Mesenchymal stem cell (in vitro differentiated cells and primary cell): Measurements from ENCODE around the gene AURKA.
A peak's percentile ranks its signal among the peaks of the same experiment; 100 is the strongest.

Experiments used
- DNase-seq: peaks from one replicate; pipeline ENCODE4 v3.0.0-alpha.2; 2013
- H2AFZ ChIP-seq: one replicate; pipeline ENCODE4 v1.6.1; 2013; ENCODE audit warnings: low read depth, mild to moderate bottlenecking, control low read depth, inconsistent platforms, low read length, moderate library complexity
- H2AK5ac ChIP-seq: 2 replicates; pipeline ENCODE4 v1.6.1; 2013; ENCODE audit warnings: low read length, moderate library complexity, mild to moderate bottlenecking, inconsistent platforms; ENCODE audit not compliant: severe bottlenecking
- H2BK120ac ChIP-seq: one replicate; pipeline ENCODE4 v1.6.1; 2013; ENCODE audit warnings: low read depth, mild to moderate bottlenecking, inconsistent platforms, low read length, moderate library complexity
- H2BK12ac ChIP-seq, 2 experiments: one replicate each; pipeline ENCODE4 v1.6.1; 2013; ENCODE audit warnings: inconsistent platforms in 2 of 2, low read length in 2 of 2, mild to moderate bottlenecking in 2 of 2, moderate library complexity in 2 of 2, control low read depth in 1 of 2
- H2BK15ac ChIP-seq: one replicate; pipeline ENCODE4 v1.6.1; 2013; ENCODE audit warnings: mild to moderate bottlenecking, low read depth, inconsistent platforms; ENCODE audit not compliant: poor library complexity, severe bottlenecking
- H2BK5ac ChIP-seq: 2 replicates; pipeline ENCODE4 v1.6.1; 2013; ENCODE audit warnings: low read depth, mild to moderate bottlenecking, low read length, control low read depth, inconsistent platforms; ENCODE audit not compliant: poor library complexity, severe bottlenecking
- H3K14ac ChIP-seq, 2 experiments: one replicate each; pipeline ENCODE4 v1.6.1; 2013; ENCODE audit warnings: inconsistent platforms in 2 of 2, low read length in 2 of 2, control low read depth in 1 of 2, mild to moderate bottlenecking in 1 of 2, moderate library complexity in 1 of 2
- H3K18ac ChIP-seq, 2 experiments: one replicate each; pipeline ENCODE4 v1.6.1; 2013; ENCODE audit warnings: inconsistent platforms in 2 of 2, low read length in 2 of 2, control low read depth in 1 of 2, low read depth in 1 of 2, mild to moderate bottlenecking in 1 of 2
- H3K23ac ChIP-seq, 2 experiments: one replicate each; pipeline ENCODE4 v1.6.1; 2013; ENCODE audit warnings: inconsistent platforms in 2 of 2, low read length in 2 of 2, mild to moderate bottlenecking in 2 of 2, moderate library complexity in 2 of 2, control low read depth in 1 of 2
- H3K27ac ChIP-seq: 2 replicates; pipeline ENCODE4 v1.5.1; 2013; ENCODE audit warnings: mild to moderate bottlenecking, moderate library complexity, low read length, control low read depth, inconsistent platforms; ENCODE audit not compliant: poor library complexity, severe bottlenecking
- H3K27me3 ChIP-seq, 2 experiments: 2 replicates each; pipeline versions ENCODE4 v1.6.1 to v1.7.0; 2013; ENCODE audit warnings: low read length in 2 of 2, mild to moderate bottlenecking in 2 of 2, moderate library complexity in 2 of 2, control low read depth in 1 of 2, inconsistent platforms in 1 of 2; ENCODE audit not compliant: control insufficient read depth in 1 of 2, insufficient read depth in 1 of 2
- H3K36me3 ChIP-seq, 2 experiments: 2 replicates each; pipeline versions ENCODE4 v1.6.1 to v1.7.0; 2013; ENCODE audit warnings: low read length in 2 of 2, control low read depth in 1 of 2, inconsistent platforms in 1 of 2, low read depth in 1 of 2, mild to moderate bottlenecking in 1 of 2; ENCODE audit not compliant: insufficient read depth in 2 of 2, control insufficient read depth in 1 of 2
- H3K4ac ChIP-seq, 2 experiments: one replicate each; pipeline ENCODE4 v1.6.1; 2013; ENCODE audit warnings: inconsistent platforms in 2 of 2, low read length in 2 of 2, mild to moderate bottlenecking in 2 of 2, moderate library complexity in 2 of 2, control low read depth in 1 of 2, low read depth in 1 of 2
- H3K4me1 ChIP-seq: 2 replicates; pipeline ENCODE4 v1.6.1; 2013; ENCODE audit warnings: low read depth, low read length, control low read depth; ENCODE audit not compliant: control insufficient read depth, insufficient read depth
- H3K4me2 ChIP-seq: 2 replicates; pipeline ENCODE4 v1.6.1; 2013; ENCODE audit warnings: low read length, mild to moderate bottlenecking, inconsistent platforms; ENCODE audit not compliant: poor library complexity, severe bottlenecking
- H3K4me3 ChIP-seq, 2 experiments: 2 replicates each; pipeline versions ENCODE4 v1.5.1 to v1.7.0; 2013; ENCODE audit warnings: low read length in 2 of 2, mild to moderate bottlenecking in 2 of 2, control low read depth in 1 of 2, low read depth in 1 of 2; ENCODE audit not compliant: insufficient read depth in 1 of 2
- H3K79me1 ChIP-seq: replicated peaks from 2 replicates; pipeline ENCODE4 v1.6.1; 2013; ENCODE audit warnings: mild to moderate bottlenecking, control low read depth, low read length, inconsistent platforms; ENCODE audit not compliant: poor library complexity, severe bottlenecking
- H3K9ac ChIP-seq: 2 replicates; pipeline ENCODE4 v1.7.0; 2013; ENCODE audit warnings: mild to moderate bottlenecking, low read length, moderate library complexity
- H3K9me3 ChIP-seq: 2 replicates; pipeline ENCODE4 v1.7.0; 2013; ENCODE audit warnings: mild to moderate bottlenecking, low read length; ENCODE audit not compliant: control insufficient read depth
- H4K8ac ChIP-seq: one replicate; pipeline ENCODE4 v1.6.1; 2013; ENCODE audit warnings: inconsistent platforms, mild to moderate bottlenecking, low read length, moderate library complexity
- H4K91ac ChIP-seq: one replicate; pipeline ENCODE4 v1.6.1; 2013; ENCODE audit warnings: mild to moderate bottlenecking, low read length, inconsistent platforms
- WGBS: methylation state at CpG from one replicate; pipeline ENCODE4 v1.1.7; 2013; ENCODE audit warnings: mixed read lengths; 5-methylcytosine and 5-hydroxymethylcytosine counted together

AURKA gene

DNA sequence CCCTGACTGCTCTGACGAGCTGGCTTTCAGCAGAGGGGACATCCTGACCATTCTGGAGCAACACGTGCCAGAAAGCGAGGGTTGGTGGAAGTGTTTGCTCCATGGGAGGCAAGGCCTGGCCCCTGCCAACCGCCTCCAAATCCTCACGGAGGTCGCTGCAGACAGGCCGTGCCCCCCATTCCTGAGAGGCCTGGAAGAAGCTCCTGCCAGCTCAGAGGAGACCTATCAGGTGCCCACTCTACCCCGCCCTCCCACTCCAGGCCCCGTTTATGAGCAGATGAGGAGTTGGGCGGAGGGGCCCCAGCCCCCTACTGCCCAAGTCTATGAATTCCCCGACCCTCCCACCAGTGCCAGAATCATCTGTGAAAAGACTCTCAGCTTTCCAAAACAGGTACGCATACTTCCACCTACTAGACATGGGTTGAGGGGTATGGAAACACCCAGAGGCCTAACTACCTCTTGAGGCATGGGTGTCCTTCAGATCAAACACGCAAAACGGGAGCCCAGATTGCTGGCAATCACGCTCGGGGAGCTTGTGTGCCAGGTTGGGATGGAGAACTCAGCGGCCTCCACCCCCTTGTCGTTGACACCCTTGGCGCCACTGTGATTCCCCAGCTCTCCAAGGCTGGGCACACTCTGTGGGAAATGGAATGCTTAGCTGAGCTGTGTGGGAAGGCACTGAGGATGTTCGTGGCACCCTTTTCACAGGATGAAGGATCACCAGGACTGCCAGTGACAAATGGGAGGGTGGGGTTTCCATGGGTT, 45.4 kb upstream of the AURKA start:
- Histone ChIP-seq H2AK5ac (no peak overlapping the region), H3K23ac (no peak overlapping the region), H4K91ac (peak overlapping the region; percentile 77), H3K4me1 (peaks cover 6% of the 10 kb centered on the region), H2AFZ (no peak overlapping the region), H2BK120ac (no peak overlapping the region), H3K4ac (no peak overlapping the region), H2BK12ac (peak overlapping the region; percentile 38 to 56), H3K9ac (no peak overlapping the region), H3K27ac (no peak overlapping the region), H3K36me3 (no peaks in the 10 kb centered on the region), H4K8ac (no peak overlapping the region), H2BK5ac (no peak overlapping the region), H3K4me2 (no peak overlapping the region), H2BK15ac (no peak overlapping the region), H3K14ac (no peak overlapping the region), H3K27me3 (peaks cover 0 to 4% of the 10 kb centered on the region in 2 experiments), H3K4me3 (no peak overlapping the region), H3K9me3 (no peaks in the 10 kb centered on the region), H3K79me1 (no peaks in the 10 kb centered on the region), H3K18ac (peak overlapping the region in 1 of 2 experiments; percentile 30)
- 90% methylated on average over 17 of the region's 20 CpGs for WGBS
- no peak for DNase-seq

DNA sequence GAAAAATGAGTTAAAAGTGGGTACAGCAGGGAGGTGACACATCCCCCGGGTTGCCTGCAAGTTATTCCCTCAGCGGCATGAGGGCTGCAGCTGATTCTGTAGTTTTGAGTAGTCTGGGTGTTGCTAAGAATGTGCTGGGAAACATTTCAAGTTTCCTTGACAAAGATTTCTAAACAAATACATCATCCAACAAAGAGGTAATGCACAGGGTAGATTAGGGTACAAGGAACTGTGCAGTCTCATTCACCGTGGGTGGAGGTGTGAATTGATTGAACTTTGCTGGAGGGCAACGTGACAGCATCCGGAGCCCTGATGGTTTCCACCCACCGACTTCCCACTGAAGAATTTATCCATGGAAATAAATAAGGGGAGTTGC, 41.9 kb upstream of the AURKA start:
- peak overlapping the region; percentile 60 for H3K9ac ChIP-seq
- no peak overlapping the region for H3K4ac ChIP-seq
- H3K18ac ChIP-seq: no peak overlapping the region
- H3K4me3 ChIP-seq: no peak overlapping the region
- H2BK12ac ChIP-seq: no peak overlapping the region
- no peak overlapping the region for H4K8ac ChIP-seq
- H3K4me2 ChIP-seq: no peak overlapping the region
- no peak overlapping the region for H2BK120ac ChIP-seq
- H2AFZ ChIP-seq: no peak overlapping the region
- peak; percentile 48 for DNase-seq
- H3K14ac ChIP-seq: no peak overlapping the region
- H3K23ac ChIP-seq: no peak overlapping the region
- peaks cover 8% of the 10 kb centered on the region for H3K4me1 ChIP-seq
- no peaks in the 10 kb centered on the region for H3K36me3 ChIP-seq
- no peak overlapping the region for H2BK5ac ChIP-seq
- peaks cover 0 to 5% of the 10 kb centered on the region in 2 experiments for H3K27me3 ChIP-seq
- H4K91ac ChIP-seq: no peak overlapping the region
- WGBS: 20% methylated on average over 1 of the region's 6 CpGs
- no peak overlapping the region for H2BK15ac ChIP-seq
- H3K9me3 ChIP-seq: no peaks in the 10 kb centered on the region
- no peak overlapping the region for H2AK5ac ChIP-seq
- no peak overlapping the region for H3K27ac ChIP-seq
- H3K79me1 ChIP-seq: no peaks in the 10 kb centered on the region

DNA sequence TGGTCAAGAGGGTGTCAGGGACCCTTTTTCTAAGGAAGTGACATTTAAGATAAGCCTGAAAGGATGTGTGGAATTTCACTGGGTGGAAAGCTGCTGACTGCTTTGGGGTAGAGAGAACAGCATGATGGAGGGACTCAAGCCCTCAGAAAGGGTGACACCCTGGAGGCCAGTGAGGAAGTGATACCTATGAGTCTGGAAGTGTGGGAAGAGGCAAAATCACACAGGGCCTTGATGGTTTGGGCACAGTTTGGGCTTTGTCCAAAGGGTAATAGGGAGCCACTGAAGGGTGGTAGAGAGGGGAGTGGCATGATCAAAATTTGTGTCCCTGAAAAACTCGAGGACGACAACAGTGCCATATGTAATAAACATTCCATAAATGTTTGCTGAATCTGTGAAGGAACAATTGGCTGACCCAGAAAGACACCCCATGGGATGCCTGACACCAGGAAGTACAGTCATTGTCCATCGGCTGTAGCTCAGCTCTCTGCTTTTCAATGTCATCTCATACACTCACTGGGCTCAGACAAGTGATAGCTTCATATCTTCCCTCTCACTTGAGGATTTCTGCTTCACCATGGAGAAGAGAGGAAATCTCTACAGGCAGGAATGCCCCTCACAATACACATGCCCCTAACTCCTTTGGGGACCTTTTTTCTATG, 41.3 kb upstream of the AURKA start:
- H3K27ac ChIP-seq: no peak overlapping the region
- H3K9me3 ChIP-seq: no peaks in the 10 kb centered on the region
- no peak for DNase-seq
- H2BK120ac ChIP-seq: no peak overlapping the region
- WGBS: 66% methylated on average over 3 of the region's 3 CpGs
- H2BK15ac ChIP-seq: no peak overlapping the region
- H3K4me3 ChIP-seq: no peak overlapping the region
- no peak overlapping the region for H3K4me2 ChIP-seq
- H3K36me3 ChIP-seq: no peaks in the 10 kb centered on the region
- no peak overlapping the region for H2AFZ ChIP-seq
- no peak overlapping the region for H3K18ac ChIP-seq
- peaks cover 0 to 5% of the 10 kb centered on the region in 2 experiments for H3K27me3 ChIP-seq
- no peak overlapping the region for H3K23ac ChIP-seq
- no peak overlapping the region for H4K91ac ChIP-seq
- H4K8ac ChIP-seq: peak overlapping the region; percentile 39
- H3K79me1 ChIP-seq: no peaks in the 10 kb centered on the region
- no peak overlapping the region for H3K4ac ChIP-seq
- H2BK12ac ChIP-seq: peak overlapping the region in 1 of 2 experiments; percentile 35
- H3K4me1 ChIP-seq: peaks cover 9% of the 10 kb centered on the region
- H3K9ac ChIP-seq: peak overlapping the region; percentile 60
- H3K14ac ChIP-seq: no peak overlapping the region
- H2BK5ac ChIP-seq: no peak overlapping the region
- no peak overlapping the region for H2AK5ac ChIP-seq

DNA sequence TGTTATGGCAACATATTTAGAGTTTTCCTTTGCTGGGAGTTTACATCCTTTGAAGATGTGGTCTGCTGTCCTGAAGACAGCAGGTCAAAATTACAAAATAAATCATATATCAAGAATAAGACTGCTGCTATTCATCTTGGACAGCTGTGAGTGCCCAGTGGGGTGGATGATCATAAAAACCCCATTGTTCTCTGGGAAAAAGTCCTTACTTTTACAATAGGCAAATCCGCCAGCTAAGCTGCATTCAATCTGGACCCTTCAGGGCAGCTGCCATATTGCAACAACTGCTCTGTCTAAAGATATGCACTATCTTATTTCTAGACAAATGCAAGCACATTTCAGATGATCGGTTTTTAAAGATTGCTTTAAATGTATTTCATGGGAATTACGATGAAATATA, 39.5 kb upstream of the AURKA start:
- Histone ChIP-seq H4K91ac (no peak overlapping the region), H3K9ac (no peak overlapping the region), H3K36me3 (no peaks in the 10 kb centered on the region), H2AFZ (no peak overlapping the region), H3K27ac (no peak overlapping the region), H3K4me3 (no peak overlapping the region), H3K4ac (no peak overlapping the region), H2BK15ac (no peak overlapping the region), H3K14ac (no peak overlapping the region), H3K23ac (no peak overlapping the region), H3K9me3 (no peaks in the 10 kb centered on the region), H2BK5ac (no peak overlapping the region), H3K18ac (no peak overlapping the region), H3K4me1 (peaks cover 9% of the 10 kb centered on the region), H3K4me2 (no peak overlapping the region), H4K8ac (no peak overlapping the region), H3K79me1 (no peaks in the 10 kb centered on the region), H2AK5ac (no peak overlapping the region), H2BK120ac (no peak overlapping the region), H2BK12ac (no peak overlapping the region), H3K27me3 (peaks cover 0 to 10% of the 10 kb centered on the region in 2 experiments)
- DNase-seq: no peak
- 100% methylated on average over 1 of the region's 3 CpGs for WGBS
